ENCODE data around the gene ZEB1.

Gene ZEB1

GRCh38 chr10:31317171-31317570 lies 1.8 kb upstream of the ZEB1 start:
- TF ChIP-seq CTCF (conservative IDR thresholded peaks at IDR 0.05; ENCODE audit: control insufficient read depth, insufficient read depth, low read depth, low read length), result no peak
- no peak overlapping the region for H3K4me3 ChIP-seq (ENCODE audit: control insufficient read depth, low read depth, low read length)
- DNase-seq (ENCODE audit: low read depth), result no peak

GRCh38 chr10:31317652-31318381 lies 1.2 kb upstream of the ZEB1 start:
- H3K4me3 ChIP-seq (ENCODE audit: control insufficient read depth, low read depth, low read length), result peak overlapping the region; percentile 87
- TF ChIP-seq CTCF (conservative IDR thresholded peaks at IDR 0.05; ENCODE audit: control insufficient read depth, insufficient read depth, low read depth, low read length), result no peak
- no peak for DNase-seq (ENCODE audit: low read depth)

DNA sequence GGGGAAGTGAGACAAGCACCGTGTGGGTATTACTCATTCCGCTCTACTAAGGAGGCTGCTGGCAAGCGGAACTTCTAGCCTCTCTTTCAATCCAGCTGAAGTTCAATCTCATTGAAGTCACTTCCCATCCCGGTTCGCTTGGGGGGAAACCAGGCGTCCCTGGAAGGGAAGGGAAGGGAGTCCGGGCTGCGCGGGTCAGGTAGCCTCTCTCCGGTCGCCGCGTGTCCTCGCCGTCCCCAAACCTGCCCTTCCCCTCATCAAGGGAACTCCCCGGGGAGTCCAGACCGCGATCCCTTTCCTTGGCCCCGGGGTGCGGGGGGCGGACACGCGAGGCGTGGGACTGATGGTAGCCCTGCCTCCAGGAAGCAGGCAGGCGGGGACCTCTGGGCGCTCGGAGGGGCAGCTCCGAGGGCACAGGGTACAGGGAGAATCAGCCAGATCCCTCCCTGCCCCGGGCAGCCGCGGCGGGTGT lies 598 bp upstream of the ZEB1 start:
- peak; percentile 85 for DNase-seq (ENCODE audit: low read depth)
- peak overlapping the region; percentile 87 for H3K4me3 ChIP-seq (ENCODE audit: control insufficient read depth, low read depth, low read length)
- TF ChIP-seq CTCF (conservative IDR thresholded peaks at IDR 0.05; ENCODE audit: control insufficient read depth, insufficient read depth, low read depth, low read length), result no peak

- no peak for TF ChIP-seq CTCF (conservative IDR thresholded peaks at IDR 0.05; ENCODE audit: control insufficient read depth, insufficient read depth, low read depth, low read length)
- no peak for DNase-seq (ENCODE audit: low read depth)
- peak overlapping the region; percentile 87 for H3K4me3 ChIP-seq (ENCODE audit: control insufficient read depth, low read depth, low read length)
These were observed 860 bp downstream of the ZEB1 start for GRCh38 chr10:31319602-31320549.

GRCh38 chr10:31320550-31321211 lies 1.7 kb downstream of the ZEB1 start:
- no peak for TF ChIP-seq CTCF (conservative IDR thresholded peaks at IDR 0.05; ENCODE audit: control insufficient read depth, insufficient read depth, low read depth, low read length)
- DNase-seq (ENCODE audit: low read depth), result peak; percentile 48

DNA sequence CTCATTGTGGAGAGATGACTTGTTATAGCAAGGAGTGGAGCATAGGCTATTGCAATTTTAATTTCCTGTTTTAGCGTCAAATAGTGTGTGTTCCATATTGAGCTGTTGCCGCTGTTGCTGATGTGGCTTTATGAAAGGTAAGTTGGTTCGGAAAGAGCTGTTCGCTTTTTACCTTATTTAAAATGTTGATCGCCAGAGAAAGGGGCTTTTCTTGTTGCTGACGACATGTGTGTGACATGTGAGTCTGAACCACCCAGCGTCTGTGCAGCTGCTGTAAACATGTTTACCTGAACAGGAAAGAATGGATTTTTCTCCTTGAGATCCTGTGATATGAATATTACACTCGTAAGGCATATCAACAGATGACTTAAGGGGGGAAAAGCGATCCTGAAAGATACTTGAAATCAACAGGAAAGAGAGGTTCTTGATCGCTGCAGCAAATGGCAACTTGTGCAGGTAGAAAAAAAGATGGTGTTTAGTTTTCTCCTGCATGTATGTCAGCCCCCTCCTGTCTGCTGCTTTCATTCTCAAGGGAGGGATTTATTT lies 2.5 kb downstream of the ZEB1 start:
- TF ChIP-seq CTCF (conservative IDR thresholded peaks at IDR 0.05; ENCODE audit: control insufficient read depth, insufficient read depth, low read depth, low read length), result no peak
- peak overlapping the region; percentile 82 for H3K4me3 ChIP-seq (ENCODE audit: control insufficient read depth, low read depth, low read length)
- DNase-seq (ENCODE audit: low read depth), result peak; percentile 27

More at GRCh38 chr10:31320550-31321211, 1.7 kb downstream of the ZEB1 start:
- H3K4me3 ChIP-seq (ENCODE audit: control insufficient read depth, low read depth, low read length), result peak overlapping the region; percentile 82
